ENCODE measurements around the gene SPPL3. TPM values are rescaled to one million over a fixed set of nuclear protein-coding genes. Genes with fewer than 3 reads are reported as not detected.

Gene SPPL3
- total and polyA plus RNA-seq, 2 experiments from 2014 or later, result 10.9 to 27.8 TPM

GRCh38 chr12:120941846-120942405 is 37.8 kb upstream of the SPPL3 start:
- TF ChIP-seq ZNF331 (CRISPR knock-in tag; IDR thresholded peaks at IDR 0.05; ENCODE audit: low read depth), result no peak
- no peak for TF ChIP-seq STAT1 (IDR thresholded peaks at IDR 0.05; ENCODE audit: unreplicated experiment)
- TF ChIP-seq ZNF462 (CRISPR knock-in tag; IDR thresholded peaks at IDR 0.05), result no peak
- no peak for TF ChIP-seq ETS1 (IDR thresholded peaks at IDR 0.05)
- TF ChIP-seq JUNB (IDR thresholded peaks at IDR 0.05; ENCODE audit: unreplicated experiment), result no peak
- TF ChIP-seq REST (IDR thresholded peaks at IDR 0.05; ENCODE audit: unreplicated experiment), result no peak
- no peak for TF ChIP-seq CTCF (conservative IDR thresholded peaks at IDR 0.05; ENCODE audit: low read depth in 2 of 2)
- no peak for TF ChIP-seq EZH2phosphoT487 (IDR thresholded peaks at IDR 0.05; ENCODE audit: unreplicated experiment)
- no peak for TF ChIP-seq POLR2AphosphoS5 (IDR thresholded peaks at IDR 0.05; ENCODE audit: low read depth)
- TF ChIP-seq EZH2 (IDR thresholded peaks at IDR 0.05; ENCODE audit: low read depth, unreplicated experiment), result no peak
- TF ChIP-seq NANOG (IDR thresholded peaks at IDR 0.05; ENCODE audit: borderline replicate concordance), result no peak
- no peak for TF ChIP-seq CREB1 (CRISPR knock-in tag; IDR thresholded peaks at IDR 0.05; ENCODE audit: low read depth)
- TF ChIP-seq ZNF114 (CRISPR knock-in tag; IDR thresholded peaks at IDR 0.05), result no peak
- Histone ChIP-seq H3K4me2 (no peak overlapping the region), H2AFZ (no peak overlapping the region), H3K27me3 (ENCODE audit: insufficient read depth) (no peaks in the 10 kb centered on the region), H3K9me2 (ENCODE audit: insufficient read depth) (no peaks in the 10 kb centered on the region), H3K36me3 (ENCODE audit: insufficient read depth) (no peaks in the 10 kb centered on the region), H3F3A (replicated peaks; ENCODE audit: low read depth) (no peaks in the 10 kb centered on the region), H3K27ac (ENCODE audit: low read depth) (no peak overlapping the region), H4K20me1 (replicated peaks; ENCODE audit: insufficient read depth) (no peaks in the 10 kb centered on the region), H3K4me3 (no peak overlapping the region), H3K4me1 (ENCODE audit: insufficient read depth) (no peaks in the 10 kb centered on the region), H3K79me2 (replicated peaks; ENCODE audit: insufficient read depth) (no peaks in the 10 kb centered on the region)
- DNase-seq (ENCODE audit: low spot score), result no peak
- Mint-ChIP-seq H3K27ac (no peak overlapping the region), H3K27me3 (ENCODE audit: insufficient read depth, low read depth, poor library complexity) (no peaks in the 10 kb centered on the region), H3K4me1 (peaks cover 5% of the 10 kb centered on the region; the same call in 2 of the 3 replicates), H3K36me3 (ENCODE audit: low read depth) (no peaks in the 10 kb centered on the region), H3K9me3 (no peaks in the 10 kb centered on the region), H3K4me3 (no peak overlapping the region)
- no peak for ATAC-seq

Data from GM23338 (cell line).